ENCODE measurements around the gene TOR1B.

Gene TOR1B

DNA sequence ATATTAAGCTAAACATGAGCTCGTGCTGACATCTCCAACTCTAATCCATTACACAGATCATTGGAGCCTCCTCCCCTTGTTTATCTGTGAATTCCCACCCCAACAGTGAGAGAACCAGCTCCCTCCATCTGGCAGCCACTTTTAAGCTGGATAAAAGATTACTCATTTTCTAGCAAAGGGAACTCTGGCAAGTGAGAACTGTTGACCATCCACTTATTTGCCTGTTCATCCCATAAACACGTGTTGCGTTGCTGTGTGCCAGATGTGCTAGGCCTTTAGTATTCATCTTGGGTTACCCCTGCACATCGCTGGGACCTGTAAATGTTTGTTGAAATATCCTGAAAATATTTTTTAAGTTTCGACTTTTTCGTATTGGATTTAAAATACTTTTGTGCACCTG is 23.4 kb downstream of the TOR1B start:
- TF ChIP-seq TAF1 (IDR thresholded peaks at IDR 0.05; ENCODE audit: borderline replicate concordance, insufficient read depth, low read length) (no peak), FOXP2 (optimal IDR thresholded peaks at IDR 0.05; ENCODE audit: borderline replicate concordance, extremely low read depth, extremely low read length, insufficient read depth) (no peak), SIN3A (IDR thresholded peaks at IDR 0.05; ENCODE audit: borderline replicate concordance, insufficient read depth, low read length) (no peak), POLR2AphosphoS5 (IDR thresholded peaks at IDR 0.05; ENCODE audit: low read depth, low read length) (no peak)
- TF ChIP-seq, protein P1, sequence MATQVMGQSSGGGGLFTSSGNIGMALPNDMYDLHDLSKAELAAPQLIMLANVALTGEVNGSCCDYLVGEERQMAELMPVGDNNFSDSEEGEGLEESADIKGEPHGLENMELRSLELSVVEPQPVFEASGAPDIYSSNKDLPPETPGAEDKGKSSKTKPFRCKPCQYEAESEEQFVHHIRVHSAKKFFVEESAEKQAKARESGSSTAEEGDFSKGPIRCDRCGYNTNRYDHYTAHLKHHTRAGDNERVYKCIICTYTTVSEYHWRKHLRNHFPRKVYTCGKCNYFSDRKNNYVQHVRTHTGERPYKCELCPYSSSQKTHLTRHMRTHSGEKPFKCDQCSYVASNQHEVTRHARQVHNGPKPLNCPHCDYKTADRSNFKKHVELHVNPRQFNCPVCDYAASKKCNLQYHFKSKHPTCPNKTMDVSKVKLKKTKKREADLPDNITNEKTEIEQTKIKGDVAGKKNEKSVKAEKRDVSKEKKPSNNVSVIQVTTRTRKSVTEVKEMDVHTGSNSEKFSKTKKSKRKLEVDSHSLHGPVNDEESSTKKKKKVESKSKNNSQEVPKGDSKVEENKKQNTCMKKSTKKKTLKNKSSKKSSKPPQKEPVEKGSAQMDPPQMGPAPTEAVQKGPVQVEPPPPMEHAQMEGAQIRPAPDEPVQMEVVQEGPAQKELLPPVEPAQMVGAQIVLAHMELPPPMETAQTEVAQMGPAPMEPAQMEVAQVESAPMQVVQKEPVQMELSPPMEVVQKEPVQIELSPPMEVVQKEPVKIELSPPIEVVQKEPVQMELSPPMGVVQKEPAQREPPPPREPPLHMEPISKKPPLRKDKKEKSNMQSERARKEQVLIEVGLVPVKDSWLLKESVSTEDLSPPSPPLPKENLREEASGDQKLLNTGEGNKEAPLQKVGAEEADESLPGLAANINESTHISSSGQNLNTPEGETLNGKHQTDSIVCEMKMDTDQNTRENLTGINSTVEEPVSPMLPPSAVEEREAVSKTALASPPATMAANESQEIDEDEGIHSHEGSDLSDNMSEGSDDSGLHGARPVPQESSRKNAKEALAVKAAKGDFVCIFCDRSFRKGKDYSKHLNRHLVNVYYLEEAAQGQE (IDR thresholded peaks at IDR 0.05; ENCODE audit: insufficient read depth in 1 of 2, low read depth in 2 of 2, low read length in 2 of 2) = no peak

DNA sequence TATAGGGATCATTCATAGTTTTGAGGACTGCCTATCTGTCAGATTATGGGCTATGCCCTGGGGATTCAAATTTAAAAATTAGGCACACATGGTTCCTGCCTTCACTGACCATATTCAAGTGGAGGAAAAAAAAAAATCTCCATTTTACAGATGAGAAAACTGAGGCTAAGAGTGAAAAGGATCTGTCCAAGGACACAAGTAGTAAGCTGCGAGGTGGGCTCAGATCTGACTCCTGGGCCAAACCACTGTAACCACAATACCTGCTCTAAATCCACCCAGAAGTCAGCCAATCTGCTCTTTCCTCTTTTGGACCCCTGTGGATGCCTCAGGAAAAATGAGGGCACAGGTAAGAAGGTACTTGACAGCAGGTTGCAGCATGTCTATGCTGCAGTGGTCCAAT is 23.8 kb downstream of the TOR1B start:
- TF ChIP-seq POLR2AphosphoS5 (IDR thresholded peaks at IDR 0.05; ENCODE audit: low read depth, low read length) (no peak), TAF1 (IDR thresholded peaks at IDR 0.05; ENCODE audit: borderline replicate concordance, insufficient read depth, low read length) (no peak), FOXP2 (optimal IDR thresholded peaks at IDR 0.05; ENCODE audit: borderline replicate concordance, extremely low read depth, extremely low read length, insufficient read depth) (no peak), SIN3A (IDR thresholded peaks at IDR 0.05; ENCODE audit: borderline replicate concordance, insufficient read depth, low read length) (no peak)
- TF ChIP-seq, protein P1 (IDR thresholded peaks at IDR 0.05; ENCODE audit: insufficient read depth in 1 of 2, low read depth in 2 of 2, low read length in 2 of 2) = no peak

DNA sequence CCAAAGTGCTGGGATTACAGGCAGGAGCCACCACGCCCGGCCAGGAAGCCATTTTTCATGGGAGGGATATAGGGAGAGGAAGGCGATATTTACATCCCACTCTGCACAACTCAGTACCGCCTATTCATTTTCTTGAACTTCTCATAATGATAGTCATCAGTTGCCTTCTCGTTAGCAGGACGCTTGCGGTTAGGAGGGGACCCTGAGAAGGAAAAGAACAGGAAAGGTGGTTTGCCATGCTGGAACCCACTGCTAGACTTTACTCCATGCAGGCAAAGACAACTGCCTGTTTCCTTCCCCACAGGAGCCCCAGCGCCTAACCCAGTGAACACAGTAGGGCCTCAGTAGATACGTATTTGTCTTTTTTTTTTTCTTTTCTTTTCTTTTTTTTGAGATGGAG is 25.1 kb downstream of the TOR1B start:
- TF ChIP-seq POLR2AphosphoS5 (IDR thresholded peaks at IDR 0.05; ENCODE audit: low read depth, low read length) (no peak), TAF1 (IDR thresholded peaks at IDR 0.05; ENCODE audit: borderline replicate concordance, insufficient read depth, low read length) (no peak), FOXP2 (optimal IDR thresholded peaks at IDR 0.05; ENCODE audit: borderline replicate concordance, extremely low read depth, extremely low read length, insufficient read depth) (no peak), SIN3A (IDR thresholded peaks at IDR 0.05; ENCODE audit: borderline replicate concordance, insufficient read depth, low read length) (no peak)
- TF ChIP-seq, protein P1 (IDR thresholded peaks at IDR 0.05; ENCODE audit: insufficient read depth in 1 of 2, low read depth in 2 of 2, low read length in 2 of 2) = no peak

DNA sequence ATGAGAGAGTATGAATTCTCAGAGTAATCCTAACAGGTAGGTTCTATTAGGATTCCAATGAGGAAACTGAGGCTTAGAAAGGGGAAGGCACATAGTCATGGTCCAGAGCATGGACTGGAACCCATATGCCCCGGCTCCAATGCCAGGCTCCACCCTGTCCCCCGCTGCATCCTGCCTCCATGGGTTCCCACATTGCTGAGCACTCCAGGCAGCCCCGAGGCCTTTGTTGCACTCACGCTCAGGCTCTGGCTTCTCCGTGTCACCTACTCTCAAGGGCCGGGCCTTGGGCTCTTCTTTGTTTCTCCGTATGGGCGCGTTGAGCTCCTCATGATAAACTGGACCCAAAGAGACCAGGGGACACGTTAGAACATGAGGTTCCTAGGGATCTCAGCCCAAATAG is 26.0 kb downstream of the TOR1B start:
- TF ChIP-seq FOXP2 (optimal IDR thresholded peaks at IDR 0.05; ENCODE audit: borderline replicate concordance, extremely low read depth, extremely low read length, insufficient read depth) (no peak), SIN3A (IDR thresholded peaks at IDR 0.05; ENCODE audit: borderline replicate concordance, insufficient read depth, low read length) (no peak), POLR2AphosphoS5 (IDR thresholded peaks at IDR 0.05; ENCODE audit: low read depth, low read length) (no peak), TAF1 (IDR thresholded peaks at IDR 0.05; ENCODE audit: borderline replicate concordance, insufficient read depth, low read length) (no peak)
- TF ChIP-seq, protein P1 (IDR thresholded peaks at IDR 0.05; ENCODE audit: insufficient read depth in 1 of 2, low read depth in 2 of 2, low read length in 2 of 2) = no peak

DNA sequence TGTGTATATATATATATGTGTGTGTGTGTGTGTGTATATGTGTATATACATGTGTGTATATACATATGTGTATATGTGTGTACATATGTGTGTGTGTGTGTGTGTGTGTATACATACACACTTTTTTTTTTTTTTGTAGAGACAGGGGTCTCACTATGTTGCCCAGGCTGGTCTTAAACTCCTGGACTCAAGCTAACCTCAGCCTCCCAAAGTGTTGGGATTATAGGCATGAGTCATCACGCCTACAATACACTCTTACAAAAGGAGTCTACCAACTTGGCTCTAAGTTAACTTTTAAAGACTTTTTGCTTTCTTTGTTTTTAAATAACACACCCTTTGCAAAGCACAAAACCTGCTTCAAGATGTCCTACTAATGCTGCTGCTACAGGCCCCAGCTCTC is 30.0 kb downstream of the TOR1B start:
- TF ChIP-seq TAF1 (IDR thresholded peaks at IDR 0.05; ENCODE audit: borderline replicate concordance, insufficient read depth, low read length) (no peak), FOXP2 (optimal IDR thresholded peaks at IDR 0.05; ENCODE audit: borderline replicate concordance, extremely low read depth, extremely low read length, insufficient read depth) (no peak), POLR2AphosphoS5 (IDR thresholded peaks at IDR 0.05; ENCODE audit: low read depth, low read length) (no peak), SIN3A (IDR thresholded peaks at IDR 0.05; ENCODE audit: borderline replicate concordance, insufficient read depth, low read length) (no peak)
- TF ChIP-seq, protein P1 (IDR thresholded peaks at IDR 0.05; ENCODE audit: insufficient read depth in 1 of 2, low read depth in 2 of 2, low read length in 2 of 2) = no peak
